Retinal pigment epithelial cell (primary cell): ENCODE data around the gene CBL.

ENCODE experiments used
- DNase-seq: peaks from one replicate; pipeline ENCODE4 v3.0.0-alpha.2; 2010; ENCODE audit warnings: low read depth
- H3K4me3 ChIP-seq: 2 replicates; pipeline ENCODE4 v1.5.1; 2011; ENCODE audit warnings: mild to moderate bottlenecking, low read length, control low read depth, moderate library complexity
- CTCF ChIP-seq: conservative IDR thresholded peaks from 2 replicates; pipeline ENCODE4 v1.5.1; 2011; ENCODE audit warnings: low read depth, low read length, control low read depth, inconsistent platforms

The CBL gene

GRCh38 chr11:119202554-119202953 lies 3.6 kb upstream of the CBL start:
- H3K4me3 ChIP-seq, result no peak overlapping the region
- DNase-seq, result no peak
- no peak for TF ChIP-seq CTCF

- no peak for TF ChIP-seq CTCF
- no peak for DNase-seq
- no peak overlapping the region for H3K4me3 ChIP-seq
Observed at GRCh38 chr11:119204066-119204465, 2.1 kb upstream of the CBL start.

- TF ChIP-seq CTCF, result no peak
- H3K4me3 ChIP-seq, result no peak overlapping the region
- no peak for DNase-seq
Observed at GRCh38 chr11:119205080-119205479, 1.1 kb upstream of the CBL start.

- TF ChIP-seq CTCF, result no peak
- H3K4me3 ChIP-seq, result peak overlapping the region; percentile 75
- no peak for DNase-seq
Observed at GRCh38 chr11:119206511-119207414, 624 bp downstream of the CBL start.

- TF ChIP-seq CTCF, result no peak
- peak overlapping the region; percentile 75 for H3K4me3 ChIP-seq
- DNase-seq, result no peak
Observed at GRCh38 chr11:119207415-119207960, 1.3 kb downstream of the CBL start.

- DNase-seq, result no peak
- no peak for TF ChIP-seq CTCF
- H3K4me3 ChIP-seq, result no peak overlapping the region
Observed at GRCh38 chr11:119209186-119209585, 3.0 kb downstream of the CBL start.

- TF ChIP-seq CTCF, result no peak
- DNase-seq, result no peak
- no peak overlapping the region for H3K4me3 ChIP-seq
Observed at GRCh38 chr11:119210050-119210449, 3.9 kb downstream of the CBL start.
